ENCODE measurements around the gene DNLZ.

The DNLZ gene

DNA sequence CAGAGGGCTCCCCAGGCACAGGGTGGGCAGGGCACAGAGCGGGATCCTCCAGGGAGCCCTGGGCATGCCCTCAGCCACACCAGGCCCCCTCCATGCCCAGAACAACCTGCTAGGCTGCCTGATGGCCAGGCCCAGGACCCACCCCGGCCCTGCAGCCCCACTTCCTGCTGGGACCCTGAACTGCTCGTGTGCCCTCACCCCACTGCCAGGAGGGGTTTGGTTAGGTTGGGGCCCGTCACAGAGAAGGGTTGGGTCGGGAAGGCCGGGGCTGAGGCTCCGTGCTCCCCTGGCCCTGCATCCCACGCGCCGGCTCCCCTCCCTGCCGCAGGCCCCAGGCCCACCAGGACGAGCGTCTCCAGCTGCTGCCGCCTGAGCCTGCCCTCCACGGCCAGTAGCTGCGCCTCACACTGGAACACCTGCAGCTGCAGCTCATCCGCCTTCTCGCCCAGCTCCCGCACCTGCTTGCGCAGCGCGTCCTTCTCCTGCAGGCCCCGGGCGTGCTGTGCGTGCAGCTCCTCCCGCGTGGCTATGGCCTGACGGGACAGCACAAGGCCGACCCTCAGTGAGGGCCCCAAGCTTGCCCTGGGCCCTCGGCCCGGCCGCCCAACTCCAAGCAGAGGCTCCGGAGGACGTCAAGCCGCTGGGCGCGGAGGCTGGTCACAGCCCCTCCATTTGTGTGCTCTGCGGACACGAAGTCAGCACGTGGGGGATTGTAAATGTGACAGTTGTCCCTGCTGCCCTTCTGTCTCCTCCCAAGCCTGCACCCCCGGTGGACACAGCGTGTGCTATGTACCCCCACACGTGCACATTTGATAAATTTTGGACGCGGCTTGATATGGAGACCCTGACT, 4.0 kb upstream of the DNLZ start:
- H3K4me3 ChIP-seq (ENCODE audit: low read depth, low read length), result no peak overlapping the region
- in situ Hi-C loops (cut with HindIII; ENCODE audit: low sequenced_read_pairs), result loop anchor here (10.0 kb wide), 1 partner anchor 93 kb away; no protein-coding TSS in a partner anchor
- no peak for DNase-seq (ENCODE audit: low read depth)
- TF ChIP-seq, protein P1, sequence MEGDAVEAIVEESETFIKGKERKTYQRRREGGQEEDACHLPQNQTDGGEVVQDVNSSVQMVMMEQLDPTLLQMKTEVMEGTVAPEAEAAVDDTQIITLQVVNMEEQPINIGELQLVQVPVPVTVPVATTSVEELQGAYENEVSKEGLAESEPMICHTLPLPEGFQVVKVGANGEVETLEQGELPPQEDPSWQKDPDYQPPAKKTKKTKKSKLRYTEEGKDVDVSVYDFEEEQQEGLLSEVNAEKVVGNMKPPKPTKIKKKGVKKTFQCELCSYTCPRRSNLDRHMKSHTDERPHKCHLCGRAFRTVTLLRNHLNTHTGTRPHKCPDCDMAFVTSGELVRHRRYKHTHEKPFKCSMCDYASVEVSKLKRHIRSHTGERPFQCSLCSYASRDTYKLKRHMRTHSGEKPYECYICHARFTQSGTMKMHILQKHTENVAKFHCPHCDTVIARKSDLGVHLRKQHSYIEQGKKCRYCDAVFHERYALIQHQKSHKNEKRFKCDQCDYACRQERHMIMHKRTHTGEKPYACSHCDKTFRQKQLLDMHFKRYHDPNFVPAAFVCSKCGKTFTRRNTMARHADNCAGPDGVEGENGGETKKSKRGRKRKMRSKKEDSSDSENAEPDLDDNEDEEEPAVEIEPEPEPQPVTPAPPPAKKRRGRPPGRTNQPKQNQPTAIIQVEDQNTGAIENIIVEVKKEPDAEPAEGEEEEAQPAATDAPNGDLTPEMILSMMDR (IDR thresholded peaks at IDR 0.05; ENCODE audit: low read depth, low read length, missing control alignments), result no peak

DNA sequence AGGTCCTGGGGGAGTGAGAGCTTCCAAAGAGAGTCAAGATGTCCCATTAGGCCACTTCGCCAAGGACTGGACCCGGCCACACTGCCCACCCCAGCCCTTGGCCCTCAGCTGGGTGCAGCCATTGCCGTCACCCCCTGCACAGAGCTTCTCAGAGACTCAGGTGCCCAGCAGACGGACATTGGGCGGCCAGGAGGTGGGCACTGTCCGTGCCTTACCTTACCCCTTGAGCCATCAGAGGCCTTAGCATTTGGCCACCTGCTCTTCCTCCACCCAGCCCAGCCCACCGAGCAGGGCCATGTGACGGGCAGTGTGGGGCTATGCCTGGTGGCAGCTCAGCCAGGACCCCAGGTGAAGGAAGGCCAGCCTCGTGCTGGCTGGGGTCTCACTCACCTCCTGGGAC, 3.3 kb upstream of the DNLZ start:
- DNase-seq (ENCODE audit: low read depth), result no peak
- TF ChIP-seq, protein P1 (IDR thresholded peaks at IDR 0.05; ENCODE audit: low read depth, low read length, missing control alignments), result no peak
- in situ Hi-C loops (cut with HindIII; ENCODE audit: low sequenced_read_pairs), result loop anchor here (10.0 kb wide), 1 partner anchor 92 kb away; no protein-coding TSS in a partner anchor
- H3K4me3 ChIP-seq (ENCODE audit: low read depth, low read length), result no peak overlapping the region

DNA sequence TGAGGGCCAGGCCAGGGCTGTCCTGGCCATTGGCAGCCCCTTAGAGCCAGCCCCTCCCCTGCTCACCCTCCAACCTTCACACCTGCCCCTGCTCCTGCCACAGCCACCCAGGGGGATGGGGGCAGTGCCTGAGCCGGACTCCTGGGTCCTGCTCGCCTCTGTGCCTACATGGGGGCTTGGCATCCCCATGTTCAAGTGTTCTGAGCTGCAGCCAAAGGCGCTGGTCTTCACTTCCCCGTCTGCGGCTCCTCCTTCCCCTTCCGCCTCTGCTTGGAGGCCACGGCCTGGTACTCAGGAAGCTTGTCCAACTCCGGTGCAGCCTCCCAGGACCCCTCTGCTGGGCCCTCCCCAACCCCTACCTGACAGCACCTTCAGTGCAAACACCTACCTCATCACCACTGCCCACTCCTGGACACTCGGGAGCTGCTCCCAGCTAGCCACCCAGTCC, 2.3 kb upstream of the DNLZ start:
- DNase-seq (ENCODE audit: low read depth), result no peak
- no peak overlapping the region for H3K4me3 ChIP-seq (ENCODE audit: low read depth, low read length)
- TF ChIP-seq, protein P1 (IDR thresholded peaks at IDR 0.05; ENCODE audit: low read depth, low read length, missing control alignments), result no peak
- in situ Hi-C loops (cut with HindIII; ENCODE audit: low sequenced_read_pairs), result loop anchor here (10.0 kb wide), 1 partner anchor 91 kb away; no protein-coding TSS in a partner anchor

DNA sequence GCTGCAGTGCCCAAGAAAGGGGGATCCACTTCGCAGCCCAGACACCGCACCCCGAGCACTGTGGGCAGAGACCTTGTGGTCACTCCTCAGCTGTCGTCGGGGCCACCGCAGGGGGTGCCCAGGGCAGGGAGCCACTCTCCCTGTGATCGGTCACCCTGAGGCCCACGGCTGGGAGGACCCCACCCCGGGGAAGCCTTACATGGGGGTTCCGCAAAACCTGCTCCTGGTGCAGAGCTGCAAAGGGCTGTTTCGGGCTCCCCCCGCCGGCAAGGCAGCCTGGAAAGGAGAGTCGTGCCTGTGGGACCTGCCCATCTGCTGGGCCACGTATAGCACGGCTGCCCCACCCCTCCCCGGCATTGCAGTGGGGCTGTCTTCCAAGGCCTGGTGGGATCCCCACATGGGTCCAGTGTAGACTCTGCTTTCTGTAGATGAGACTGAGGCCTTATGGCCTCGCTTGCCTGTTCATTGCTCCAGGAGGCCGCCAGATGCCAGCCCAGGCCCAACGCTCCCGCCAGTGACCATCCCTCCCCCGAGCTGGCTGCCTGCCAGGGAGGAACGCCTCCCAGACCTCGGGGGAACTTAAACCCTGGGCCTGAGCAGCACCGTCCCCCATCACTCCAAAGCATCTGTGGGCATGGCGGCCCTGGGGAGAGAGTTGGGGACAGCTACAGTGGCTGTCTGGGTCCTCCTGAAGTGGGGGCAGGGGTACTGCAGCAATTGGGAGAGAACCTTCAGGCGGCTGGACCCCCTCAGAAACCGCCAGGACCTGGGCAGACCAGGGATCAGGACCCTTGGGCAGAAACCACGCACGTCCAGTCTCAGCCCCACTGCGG, 1.6 kb upstream of the DNLZ start:
- in situ Hi-C loops (cut with HindIII; ENCODE audit: low sequenced_read_pairs), result loop anchor here (10.0 kb wide), 1 partner anchor 90 kb away; no protein-coding TSS in a partner anchor
- H3K4me3 ChIP-seq (ENCODE audit: low read depth, low read length), result no peak overlapping the region
- DNase-seq (ENCODE audit: low read depth), result no peak
- TF ChIP-seq, protein P1 (IDR thresholded peaks at IDR 0.05; ENCODE audit: low read depth, low read length, missing control alignments), result no peak

DNA sequence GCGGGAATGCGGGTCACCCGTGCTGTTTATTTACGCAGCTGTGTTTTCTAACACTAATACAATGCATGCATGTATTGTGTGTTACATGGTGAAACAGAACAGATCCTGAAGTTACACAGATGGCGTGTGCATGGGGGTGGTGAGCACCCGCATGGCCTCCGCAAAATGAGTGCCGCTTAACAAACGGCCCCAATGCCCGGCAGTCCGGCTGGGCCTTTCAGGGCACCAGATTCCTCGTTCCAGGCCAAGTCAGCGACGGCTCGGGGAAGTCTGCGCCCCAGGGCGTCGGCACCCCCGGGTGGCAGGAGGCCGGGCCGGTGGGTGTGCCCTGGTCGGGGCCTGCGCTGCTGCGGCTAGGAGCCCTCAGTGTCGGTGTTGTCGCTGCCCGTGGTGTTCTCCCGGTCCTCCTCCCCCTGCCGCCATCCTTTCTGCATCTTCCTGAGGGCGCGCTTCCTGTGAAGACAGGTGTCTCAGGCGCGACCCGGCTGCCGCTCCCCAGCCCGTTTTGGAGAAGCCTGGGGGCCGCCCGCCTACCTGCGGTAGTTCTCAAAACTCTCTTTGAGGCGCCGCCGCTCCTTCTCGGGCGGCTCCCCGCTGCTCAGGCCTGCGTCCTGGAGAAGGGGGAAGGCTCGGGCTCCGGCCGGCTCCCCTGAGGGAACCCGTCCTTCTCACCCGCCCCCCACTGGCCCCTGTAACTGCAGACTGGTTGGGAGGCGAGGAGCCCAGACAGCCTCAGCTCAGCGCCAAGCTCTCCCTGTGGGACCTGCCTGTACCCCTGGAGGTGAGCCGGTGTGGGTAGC, 605 bp upstream of the DNLZ start:
- TF ChIP-seq, protein P1 (IDR thresholded peaks at IDR 0.05; ENCODE audit: low read depth, low read length, missing control alignments), result no peak
- H3K4me3 ChIP-seq (ENCODE audit: low read depth, low read length), result no peak overlapping the region
- DNase-seq (ENCODE audit: low read depth), result no peak
- in situ Hi-C loops (cut with HindIII; ENCODE audit: low sequenced_read_pairs), result loop anchor here (10.0 kb wide), 1 partner anchor 89 kb away; no protein-coding TSS in a partner anchor

DNA sequence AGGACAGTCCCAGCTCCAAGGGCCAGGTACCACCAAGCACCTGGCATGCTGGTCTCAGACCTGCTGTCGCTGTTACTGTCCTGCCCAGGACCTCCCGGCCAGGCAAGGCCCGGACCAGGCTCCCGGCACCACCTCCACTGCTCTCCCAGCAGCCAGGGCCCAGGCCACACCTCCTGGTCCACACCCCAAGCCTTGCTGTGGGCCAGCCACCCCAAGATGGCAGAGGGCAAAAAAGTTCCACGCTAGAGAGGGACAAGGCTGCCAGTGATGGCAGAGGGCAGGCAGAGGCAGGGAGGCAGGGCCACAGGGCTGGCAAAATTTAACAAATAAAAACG, 1.1 kb downstream of the DNLZ start:
- in situ Hi-C loops (cut with HindIII; ENCODE audit: low sequenced_read_pairs), result loop anchor here (10.0 kb wide), 1 partner anchor 88 kb away; no protein-coding TSS in a partner anchor
- TF ChIP-seq, protein P1 (IDR thresholded peaks at IDR 0.05; ENCODE audit: low read depth, low read length, missing control alignments), result no peak
- H3K4me3 ChIP-seq (ENCODE audit: low read depth, low read length), result no peak overlapping the region
- DNase-seq (ENCODE audit: low read depth), result no peak

Data from astrocyte of the cerebellum (primary cell).